ENCODE results near the gene MTURN.

The MTURN gene

DNA sequence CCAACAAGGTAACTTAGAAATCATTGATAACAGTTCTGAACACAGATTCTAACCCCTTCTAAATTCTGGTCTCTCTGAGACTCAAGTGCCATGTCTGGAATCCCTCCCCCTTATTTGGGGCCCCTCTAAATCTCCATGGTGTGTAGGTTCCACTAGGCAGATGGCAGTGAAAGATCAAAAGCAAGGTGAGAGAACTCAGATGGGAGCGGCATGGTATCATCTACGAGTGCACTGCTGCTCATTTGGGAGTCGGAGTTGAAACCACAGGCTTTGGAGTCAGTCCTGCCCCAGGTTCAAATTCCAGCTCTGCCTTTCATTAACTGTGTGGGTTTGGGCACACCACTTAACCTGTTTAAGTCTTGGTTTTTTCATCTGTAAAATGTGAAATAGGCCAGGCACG lies 72.6 kb downstream of the MTURN start:
- TF ChIP-seq FOXM1 (IDR thresholded peaks at IDR 0.05; ENCODE audit: borderline replicate concordance, low read depth) (no peak), TAF1 (IDR thresholded peaks at IDR 0.05; ENCODE audit: low read depth) (no peak), EGR1 (IDR thresholded peaks at IDR 0.05) (no peak)
- TF ChIP-seq, protein P1, sequence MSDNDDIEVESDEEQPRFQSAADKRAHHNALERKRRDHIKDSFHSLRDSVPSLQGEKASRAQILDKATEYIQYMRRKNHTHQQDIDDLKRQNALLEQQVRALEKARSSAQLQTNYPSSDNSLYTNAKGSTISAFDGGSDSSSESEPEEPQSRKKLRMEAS (IDR thresholded peaks at IDR 0.05), result no peak

- TF ChIP-seq RAD21 (IDR thresholded peaks at IDR 0.05; ENCODE audit: low read depth), result no peak
- TF ChIP-seq, protein P2, sequence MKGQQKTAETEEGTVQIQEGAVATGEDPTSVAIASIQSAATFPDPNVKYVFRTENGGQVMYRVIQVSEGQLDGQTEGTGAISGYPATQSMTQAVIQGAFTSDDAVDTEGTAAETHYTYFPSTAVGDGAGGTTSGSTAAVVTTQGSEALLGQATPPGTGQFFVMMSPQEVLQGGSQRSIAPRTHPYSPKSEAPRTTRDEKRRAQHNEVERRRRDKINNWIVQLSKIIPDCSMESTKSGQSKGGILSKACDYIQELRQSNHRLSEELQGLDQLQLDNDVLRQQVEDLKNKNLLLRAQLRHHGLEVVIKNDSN (IDR thresholded peaks at IDR 0.05), result no peak
- TF ChIP-seq ZBTB7A (IDR thresholded peaks at IDR 0.05; ENCODE audit: low read depth), result no peak
- TF ChIP-seq CREB1 (IDR thresholded peaks at IDR 0.05; ENCODE audit: low read depth), result no peak
- TF ChIP-seq YY1 (IDR thresholded peaks at IDR 0.05; ENCODE audit: low read depth), result no peak
These were observed 75.2 kb downstream of the MTURN start for GRCh38 chr7:30209951-30210350.

All from Ishikawa (cell line).